Stimulated activated CD4-positive, alpha-beta T cell treated with anti-CD3 and anti-CD28 coated beads, TNF-alpha, amount 100 ng/mL, for 48 hours (primary cell): ENCODE results near the gene TIAM2.

Source experiments
- DNase-seq, 3 donors: peaks; one replicate each; pipeline ENCODE4 v3.0.0-alpha.2; 2020; ENCODE audit warnings: low read depth in 3 of 3

TIAM2 gene

DNA sequence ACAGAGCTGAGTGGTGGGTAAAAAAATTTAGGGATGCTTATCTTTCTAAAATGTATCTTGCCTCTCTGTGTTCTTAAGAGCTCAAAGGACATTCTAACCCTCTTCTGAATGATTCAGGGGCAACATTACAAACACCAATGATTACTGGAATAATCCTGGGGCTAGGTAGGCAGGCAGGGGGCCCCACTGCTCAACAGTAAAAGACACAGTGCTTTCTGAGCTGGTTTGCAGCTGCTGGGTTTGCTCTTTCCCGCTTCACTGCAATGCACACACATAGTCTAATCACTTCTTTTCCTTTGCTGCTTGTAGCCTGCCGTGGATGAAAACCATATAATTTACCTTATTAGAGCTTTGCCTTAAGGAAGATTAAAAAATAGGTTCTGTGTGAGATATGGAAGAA lies 292.6 kb downstream of the TIAM2 start:
- no peak for DNase-seq

GRCh38 chr6:155290491-155290890 lies 295.4 kb downstream of the TIAM2 start:
- DNase-seq, result no peak

- DNase-seq, result no peak
Observed at GRCh38 chr6:155291291-155291690, 296.2 kb downstream of the TIAM2 start.

- DNase-seq, result no peak
Observed at GRCh38 chr6:155292711-155293110, 297.6 kb downstream of the TIAM2 start.

GRCh38 chr6:155297669-155298068 lies 302.6 kb downstream of the TIAM2 start:
- no peak for DNase-seq

DNA sequence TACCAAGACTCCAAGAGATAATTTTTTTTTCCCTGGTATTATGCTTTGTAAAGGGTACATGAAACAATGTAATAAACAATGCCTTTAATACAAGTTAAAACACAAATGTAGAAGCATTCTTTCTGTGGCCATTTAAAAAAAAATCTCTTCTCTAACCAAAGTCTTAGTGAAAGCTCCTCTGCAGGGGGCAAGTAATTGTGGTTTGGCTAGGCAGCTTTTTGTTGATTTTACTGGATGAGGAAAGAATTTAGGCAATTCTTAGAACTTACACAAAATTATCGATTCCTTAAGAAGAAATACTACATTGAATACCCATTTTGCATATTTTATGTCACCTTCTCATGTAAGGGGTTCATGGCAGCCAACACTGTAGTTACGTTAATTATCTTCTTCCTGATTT lies 306.8 kb downstream of the TIAM2 start:
- DNase-seq, result no peak

- no peak for DNase-seq
Observed at GRCh38 chr6:155303361-155303870, 308.3 kb downstream of the TIAM2 start.

GRCh38 chr6:155306958-155307357 lies 311.8 kb downstream of the TIAM2 start:
- DNase-seq, result no peak
